GM10847 (cell line): ENCODE data around the gene CEBPG.

Experiments
- POLR2A ChIP-seq: IDR thresholded peaks from 2 replicates; pipeline ENCODE4 v1.6.1; 2011; ENCODE audit not compliant: insufficient read length; ENCODE audit errors: extremely low read depth

The CEBPG gene

DNA sequence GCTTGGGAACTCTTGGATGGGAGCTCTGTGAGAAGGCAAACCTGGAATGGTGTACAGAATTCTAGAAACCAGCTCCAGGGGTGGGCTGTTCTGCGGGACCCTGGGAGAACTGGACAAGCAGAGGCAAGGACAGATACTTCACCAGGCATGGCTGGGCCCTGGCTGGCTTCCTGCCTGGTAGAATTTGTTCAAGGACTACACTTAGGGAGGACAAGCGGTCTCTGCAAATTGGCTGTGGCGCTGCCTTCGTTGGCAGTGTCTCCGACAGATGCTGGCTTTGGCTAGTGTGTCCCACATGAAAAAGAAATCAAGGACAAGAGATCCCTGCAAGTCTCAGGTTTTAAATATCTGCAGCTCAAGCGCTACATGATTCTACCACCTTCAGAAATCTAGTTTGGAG is 12.4 kb downstream of the CEBPG start:
- no peak for TF ChIP-seq POLR2A

DNA sequence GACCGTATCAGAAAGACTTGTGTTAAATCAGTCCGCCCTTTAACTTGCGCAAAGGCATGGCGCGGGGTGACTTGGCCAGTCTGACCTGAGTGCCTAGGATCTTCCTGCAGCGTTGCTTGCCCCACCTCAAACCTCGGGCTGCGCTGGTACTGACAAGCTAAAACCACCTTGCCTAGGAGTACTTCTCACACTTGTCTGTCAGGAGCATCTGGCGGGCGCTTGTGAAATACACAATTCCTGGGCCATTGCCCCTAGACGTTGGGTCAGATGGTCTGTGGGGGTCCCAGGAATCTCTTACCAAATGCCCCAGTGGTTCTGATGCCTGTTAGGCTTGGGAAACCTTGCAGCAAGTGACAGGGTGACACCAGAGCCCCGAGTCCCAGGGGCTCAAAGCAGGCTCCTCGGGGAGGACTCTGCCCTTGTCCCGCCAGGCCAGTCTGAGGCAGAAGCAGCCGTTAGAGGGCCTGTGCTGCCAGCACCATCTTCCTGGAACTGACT is 12.9 kb downstream of the CEBPG start:
- TF ChIP-seq POLR2A = no peak

DNA sequence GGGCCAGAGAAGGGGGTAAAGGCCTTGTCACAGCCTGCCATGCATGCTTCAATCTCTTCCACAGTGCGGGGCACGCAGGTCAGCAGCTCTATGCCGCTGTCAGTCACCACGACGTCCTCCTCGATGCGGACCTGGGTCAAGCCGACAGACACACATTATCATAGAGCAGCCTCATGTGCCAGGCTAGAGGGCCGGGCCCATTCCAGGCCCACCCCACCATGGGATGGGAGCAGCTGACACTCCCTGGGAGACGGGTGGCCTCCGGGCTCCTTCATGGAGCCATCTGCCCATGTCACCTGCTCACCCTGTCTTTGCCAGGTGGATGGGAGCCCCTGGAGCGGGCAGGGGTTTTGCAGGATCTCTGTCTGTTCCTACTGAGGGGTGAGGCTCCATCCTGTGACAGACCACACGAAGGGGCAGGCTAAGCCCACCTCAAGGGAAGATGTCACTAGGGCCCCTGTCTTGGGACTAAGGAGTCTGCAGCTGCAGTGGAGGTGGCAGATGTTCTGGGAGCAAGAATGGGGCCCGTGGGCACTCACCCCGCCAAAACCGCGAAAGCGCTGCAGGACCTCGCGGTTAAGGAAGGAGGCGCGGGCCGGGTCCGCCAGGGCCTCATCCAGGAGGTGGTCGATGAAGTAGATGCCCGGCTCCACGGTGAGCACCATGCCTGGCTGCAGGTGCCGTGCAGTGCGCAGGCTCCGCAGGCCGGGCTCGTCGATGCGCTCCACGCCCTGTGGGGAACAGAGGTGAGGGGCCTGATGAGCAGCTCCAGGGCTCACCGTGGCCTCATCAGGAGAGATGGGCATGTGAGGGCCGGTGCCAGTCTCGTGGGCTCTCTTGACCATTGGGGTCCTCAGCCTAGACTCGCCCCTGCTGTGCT is 14.1 kb downstream of the CEBPG start:
- no peak for TF ChIP-seq POLR2A

DNA sequence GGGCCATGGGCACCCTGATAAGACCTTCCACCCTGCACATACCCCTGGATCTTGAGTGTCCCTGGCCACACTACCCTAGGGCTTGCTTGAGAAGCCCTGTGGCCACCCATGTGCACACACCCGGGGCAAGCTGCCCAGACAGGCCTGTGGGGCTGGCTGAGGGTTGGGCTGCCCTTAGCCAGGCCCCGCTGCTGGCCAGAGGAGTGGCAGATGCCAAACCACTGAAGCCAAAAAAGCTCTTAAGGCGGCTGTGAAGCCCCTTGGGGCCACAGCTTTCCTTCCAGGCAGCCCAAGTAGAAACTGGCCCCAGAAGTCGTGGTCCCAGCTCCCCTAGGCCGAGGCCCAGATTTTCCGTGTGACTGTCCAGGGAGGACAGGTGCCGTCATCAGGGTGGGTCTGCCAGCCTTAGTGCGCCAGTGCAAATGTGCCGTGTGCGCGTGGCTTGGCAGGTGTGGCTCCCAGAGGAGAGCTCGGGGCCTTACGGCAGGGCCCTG is 14.8 kb downstream of the CEBPG start:
- no peak for TF ChIP-seq POLR2A

DNA sequence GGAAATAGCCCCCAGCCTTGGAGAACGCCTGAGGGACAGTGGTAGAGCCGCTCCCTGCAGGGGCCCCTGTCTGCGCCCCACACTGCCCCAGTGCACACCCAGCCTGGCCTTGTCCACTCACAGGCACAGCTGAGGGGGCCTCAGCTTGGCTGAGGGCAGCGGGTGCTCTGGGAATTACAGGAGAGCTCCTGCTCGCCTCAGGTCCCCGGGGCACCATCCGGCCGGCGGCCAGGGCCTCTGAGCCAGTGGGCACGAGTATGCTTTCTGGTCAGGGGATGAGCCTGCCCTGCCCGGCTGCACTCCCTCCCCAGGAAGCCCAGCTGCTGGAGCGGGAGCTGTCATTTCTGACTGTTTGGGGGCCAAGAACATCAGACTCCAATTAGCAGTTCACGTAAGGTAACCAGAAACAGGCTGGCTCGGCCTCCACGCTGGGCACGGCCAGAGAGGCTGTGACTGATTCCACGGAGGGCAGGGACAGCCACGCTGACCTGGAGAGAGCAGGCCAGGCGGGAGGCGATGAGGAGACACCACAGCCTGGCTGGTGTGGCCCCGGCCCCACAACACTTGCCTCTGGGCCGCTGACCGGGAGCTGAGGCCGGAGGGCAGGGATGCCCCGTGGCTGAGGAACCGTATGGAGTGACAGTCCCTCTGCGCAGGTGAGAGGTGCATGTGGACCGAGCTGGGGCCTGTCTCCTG is 15.4 kb downstream of the CEBPG start:
- no peak for TF ChIP-seq POLR2A

DNA sequence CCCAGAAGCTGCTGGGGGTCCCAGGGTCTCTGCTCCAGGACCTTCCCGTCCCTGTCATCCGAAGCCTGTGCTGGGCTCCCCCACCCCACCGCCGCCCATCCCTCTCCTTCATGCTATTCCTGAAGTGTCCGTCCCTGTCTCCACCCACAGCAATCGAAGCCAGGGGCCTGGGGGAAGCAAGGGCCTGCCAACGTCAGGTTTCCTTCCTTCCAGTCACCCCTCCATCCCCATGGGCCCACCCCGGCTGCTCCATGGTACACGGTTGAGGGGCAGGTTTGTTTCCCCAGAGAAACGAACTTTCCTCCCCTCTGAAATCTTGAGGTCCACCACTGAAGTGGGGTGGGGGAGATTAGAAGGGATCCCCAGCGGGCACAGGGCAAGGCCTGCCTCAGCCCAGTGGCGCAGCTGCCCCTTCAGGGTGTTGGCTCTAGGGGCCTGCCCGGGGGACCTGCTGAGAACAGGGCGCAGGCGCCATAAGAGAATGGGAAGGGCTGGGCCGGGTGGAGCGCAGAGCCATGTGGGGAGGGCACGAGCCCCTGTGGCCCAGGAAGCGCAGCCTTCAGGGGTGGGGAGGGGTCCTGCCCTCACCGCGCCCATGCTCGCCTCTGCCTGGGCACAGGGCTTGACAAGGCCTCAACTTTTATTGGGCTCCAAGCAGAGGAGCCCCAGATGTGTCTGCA is 16.1 kb downstream of the CEBPG start:
- no peak for TF ChIP-seq POLR2A

DNA sequence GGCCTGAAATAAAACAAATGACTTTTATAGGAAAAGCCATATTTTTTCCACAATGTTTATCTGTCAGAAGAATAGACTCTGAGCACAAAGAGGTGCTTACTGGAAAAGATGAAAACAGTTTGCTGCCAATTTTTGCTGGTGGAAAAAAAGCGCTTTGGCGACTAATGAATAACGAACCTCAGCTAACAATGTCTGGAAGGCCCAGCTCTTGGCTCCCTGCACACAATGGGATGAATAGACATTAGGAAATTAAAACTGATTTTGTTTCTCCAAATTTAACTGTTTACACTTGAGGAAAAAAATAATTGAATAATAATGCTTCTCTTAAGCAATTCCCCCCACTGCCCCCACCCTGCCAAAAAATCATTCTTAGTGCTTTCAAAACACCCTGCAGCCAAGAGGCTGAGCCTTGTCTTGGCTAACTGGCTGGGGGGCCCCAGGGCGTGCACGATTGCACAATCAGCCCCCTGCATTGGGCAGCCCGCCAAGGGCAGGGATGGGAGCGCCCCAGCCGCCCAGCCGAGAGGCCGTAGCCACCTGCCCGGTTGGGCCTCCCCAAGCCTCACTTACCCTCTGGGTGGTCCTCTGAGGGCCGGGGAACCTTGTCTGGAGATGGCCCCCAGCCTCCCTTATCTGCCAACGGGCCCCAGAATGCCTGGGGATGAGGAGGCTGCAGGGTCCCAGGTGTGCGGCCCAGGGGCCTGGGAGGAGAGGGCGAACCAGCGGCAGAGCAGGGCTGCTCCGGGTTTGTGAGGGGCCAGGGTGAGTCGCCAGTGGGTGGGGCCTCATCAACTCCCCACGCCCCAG is 16.8 kb downstream of the CEBPG start:
- TF ChIP-seq POLR2A = no peak

DNA sequence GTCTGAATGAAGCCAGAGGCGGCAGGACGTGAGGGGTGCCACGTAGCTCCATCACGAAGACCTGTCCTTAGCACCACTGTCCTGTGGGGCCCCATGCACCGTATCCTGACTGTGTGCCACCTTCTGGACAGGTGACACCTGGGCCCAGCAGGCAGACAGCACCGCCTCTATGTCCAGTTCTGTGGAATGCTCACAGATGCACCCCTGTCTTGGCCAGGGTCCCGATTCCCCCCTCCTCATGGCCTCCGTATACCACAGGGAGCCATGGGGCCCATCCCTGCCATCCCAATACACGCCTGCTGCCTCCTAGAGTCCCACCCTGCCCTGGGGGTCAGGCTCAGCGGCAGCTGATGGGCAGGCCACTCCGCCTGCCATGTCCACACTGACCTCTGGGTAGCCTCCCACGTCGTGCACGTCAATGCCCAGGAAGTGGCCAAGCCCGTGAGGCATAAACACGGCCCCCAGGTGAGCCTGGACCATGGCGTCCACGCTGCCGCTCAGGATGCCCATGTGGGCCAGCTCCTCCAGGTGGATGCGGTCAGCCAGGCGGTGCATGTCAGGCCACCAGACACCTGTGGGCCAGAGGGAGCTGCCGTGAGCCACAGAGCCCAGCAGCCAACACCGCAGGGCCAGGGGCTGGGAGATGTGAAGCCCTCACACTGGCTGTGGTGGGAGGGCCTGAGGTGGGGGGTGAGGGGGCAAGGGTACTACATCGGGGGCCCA is 17.6 kb downstream of the CEBPG start:
- TF ChIP-seq POLR2A = no peak

DNA sequence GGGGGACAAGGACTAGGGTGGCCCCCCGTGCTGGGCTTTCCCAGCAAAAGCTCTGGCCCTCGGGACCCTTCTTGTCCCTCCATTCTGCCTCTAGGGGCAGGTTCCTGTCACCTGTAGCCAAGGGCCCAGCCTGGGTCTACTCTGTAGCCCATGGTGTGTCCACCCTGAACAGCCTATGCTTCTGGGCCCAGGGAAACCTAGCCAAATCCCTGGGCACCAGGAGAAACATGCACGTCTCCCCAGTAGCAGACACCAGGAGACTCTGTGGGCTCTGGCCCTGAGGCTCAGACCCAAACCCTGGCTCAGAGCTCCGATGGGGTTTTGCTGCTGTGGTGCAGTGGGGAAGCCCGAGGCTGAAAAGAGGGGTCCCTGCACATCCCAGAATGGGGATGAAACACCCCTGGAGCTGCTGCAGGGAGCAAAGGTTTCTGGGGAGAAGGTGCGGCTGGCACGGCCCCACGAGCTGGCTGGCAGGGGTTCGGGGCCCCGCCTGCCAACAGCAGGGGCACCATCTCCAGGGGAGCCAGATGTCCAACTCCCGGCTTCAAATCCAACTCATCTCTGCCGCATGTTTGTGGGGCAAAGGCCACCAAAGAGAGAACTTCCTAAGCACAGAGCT is 18.2 kb downstream of the CEBPG start:
- no peak for TF ChIP-seq POLR2A

DNA sequence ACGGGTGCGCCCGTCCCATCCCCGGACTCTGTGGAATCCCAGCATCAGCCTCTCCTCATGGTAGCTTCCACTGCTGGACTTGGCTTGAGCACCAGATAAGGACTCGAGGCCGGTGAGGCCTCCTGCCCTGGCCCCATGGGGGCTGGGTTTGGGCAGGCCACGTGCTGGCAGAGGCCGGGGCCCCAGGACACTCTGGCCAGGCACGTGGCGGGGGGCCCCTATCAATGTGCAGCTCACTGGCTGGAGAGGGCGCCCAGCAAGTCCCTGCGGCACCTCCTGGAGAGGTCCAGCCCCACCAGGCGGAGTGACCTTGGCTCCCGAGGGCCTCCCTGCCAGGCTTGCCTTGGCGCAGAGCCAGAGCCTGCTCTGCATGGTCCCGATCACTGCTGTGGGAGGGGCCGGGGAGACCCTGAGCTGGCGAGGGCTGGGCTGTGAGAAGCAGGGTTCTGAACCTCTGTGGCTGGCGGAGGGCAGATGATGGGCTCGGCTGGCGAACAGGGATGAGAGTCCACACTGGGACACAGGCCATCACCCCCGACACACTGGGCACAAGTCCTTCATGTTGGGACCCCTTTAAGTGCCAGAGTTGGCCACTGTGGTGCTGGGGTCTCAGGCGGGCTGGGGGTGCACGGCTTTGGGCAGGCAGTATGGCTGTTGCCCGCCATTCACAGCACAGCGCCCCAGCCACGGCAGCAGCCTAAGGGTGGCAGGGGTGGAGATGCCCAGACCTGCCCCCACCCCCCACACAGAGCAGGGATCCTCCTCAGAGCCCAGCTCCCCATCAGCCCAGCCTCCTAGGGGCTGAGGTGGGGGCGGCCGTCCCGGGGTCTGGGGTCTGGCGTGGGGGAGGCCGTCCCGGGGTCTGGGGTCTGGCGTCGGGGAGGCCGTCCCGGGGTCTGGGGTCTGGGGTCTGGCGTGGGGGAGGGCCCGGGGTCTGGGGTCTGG is 19.1 kb downstream of the CEBPG start:
- TF ChIP-seq POLR2A = no peak

DNA sequence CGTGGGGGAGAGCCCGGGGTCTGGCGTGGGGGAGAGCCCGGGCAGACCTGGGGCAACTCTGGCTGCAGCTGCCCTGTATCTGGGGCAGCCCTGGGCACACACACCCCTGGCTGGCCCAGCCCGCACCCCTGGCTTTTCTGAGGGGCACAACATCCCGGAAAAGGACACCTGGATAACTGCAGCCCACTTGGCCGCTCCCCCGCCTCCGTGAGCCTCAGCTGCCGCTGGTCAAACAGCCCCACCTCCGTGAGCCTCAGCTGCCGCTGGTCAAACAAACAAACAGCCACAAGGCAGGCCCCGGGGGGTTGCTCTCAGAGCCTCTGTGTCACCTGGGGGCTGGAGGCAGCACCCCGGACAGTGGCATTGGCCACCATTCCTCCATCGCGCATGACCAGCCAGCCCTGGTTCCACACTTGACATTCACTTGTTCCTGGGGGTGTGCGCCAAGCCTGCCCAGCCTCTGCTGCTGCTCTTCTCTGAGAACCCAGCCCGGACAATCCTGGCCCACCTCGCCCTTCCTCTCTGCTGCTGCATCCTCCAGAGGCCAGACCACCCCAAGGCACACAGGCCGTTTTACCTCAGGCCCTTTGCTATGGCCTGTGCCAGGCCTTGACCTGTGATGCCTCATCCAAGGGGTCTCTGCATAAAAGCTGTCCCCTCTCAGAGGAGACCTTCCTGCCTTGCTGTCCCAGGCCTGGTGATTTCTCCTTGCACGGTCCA is 19.9 kb downstream of the CEBPG start:
- TF ChIP-seq POLR2A = no peak

DNA sequence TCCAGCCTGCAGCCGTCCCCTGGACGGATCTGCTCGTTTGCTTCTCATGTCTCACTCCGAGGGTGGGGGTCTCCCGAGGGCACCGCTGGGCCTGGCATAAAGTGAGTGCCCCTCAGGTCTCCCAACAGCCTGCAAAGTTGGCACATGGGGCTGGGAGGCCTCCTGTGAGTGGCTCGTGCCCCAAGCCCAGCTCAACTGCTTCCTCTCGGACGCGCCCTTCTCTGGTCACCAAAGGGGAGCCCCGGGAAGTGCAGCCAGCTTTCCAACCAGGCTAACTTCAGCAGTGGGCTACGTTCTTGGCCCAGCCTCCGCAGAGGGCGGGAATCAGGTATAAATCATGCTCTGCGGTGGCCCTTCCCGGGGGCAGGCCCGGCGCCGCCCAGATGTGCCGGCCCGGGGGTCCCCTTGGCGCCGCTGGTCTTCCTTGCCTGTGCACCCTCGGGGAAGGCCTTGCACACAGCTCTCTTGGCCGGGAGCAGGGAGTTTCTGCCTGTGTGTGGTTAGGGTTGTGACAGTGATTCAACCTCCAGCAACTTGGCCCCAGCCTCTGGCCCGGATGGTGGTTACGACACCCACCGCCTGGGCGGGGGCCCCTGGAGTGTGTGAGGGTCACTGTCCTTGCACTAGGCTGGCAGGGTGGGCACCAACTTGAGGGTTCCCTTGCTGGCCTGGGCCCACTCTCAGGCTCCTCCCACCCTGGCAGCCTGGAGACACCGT is 20.7 kb downstream of the CEBPG start:
- TF ChIP-seq POLR2A = no peak
